ENCODE results near the gene TNFRSF8. TPM values are rescaled to one million over a fixed set of nuclear protein-coding genes. Genes with fewer than 3 reads are reported as not detected.

TNFRSF8 gene
- total and polyA plus RNA-seq, 9 of the 15 experiments (the other 6 are each of a cell fraction or from before 2014, with no cell fraction given) = 3.5 to 38.4 (median 17.1) TPM

DNA sequence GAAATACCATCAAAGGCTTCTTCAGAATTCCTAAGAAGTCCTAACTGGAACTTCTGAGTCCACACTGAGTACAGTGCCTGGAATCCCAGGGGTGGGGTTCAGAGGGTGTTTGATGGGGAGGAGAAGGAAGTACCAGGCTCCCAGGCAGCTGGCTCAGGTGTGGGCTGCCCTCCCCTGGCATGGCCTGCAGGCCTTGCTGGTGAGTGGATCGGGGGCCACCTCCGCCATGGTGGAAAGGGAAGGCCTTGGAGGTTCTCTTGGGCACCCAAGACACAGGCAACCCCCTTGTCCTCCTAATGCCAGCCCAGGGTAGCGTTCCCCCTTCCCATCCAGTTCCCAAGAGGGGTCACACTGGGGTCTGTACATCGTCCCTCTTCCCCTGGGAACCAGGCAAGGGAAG lies 76.9 kb downstream of the TNFRSF8 start:
- no peak for FAIRE-seq
- no TSS peak for BruUV-seq (replicated peaks)
- intact Hi-C loops (cut with micrococcal nuclease) (no loop called here), in situ Hi-C loops (cut with MboI) (no loop called here)
- ATAC-seq = no peak
- Histone ChIP-seq H3K4me1 (replicated peaks in 1 of 2; ENCODE audit: control insufficient read depth in 2 of 2, insufficient read depth in 2 of 2, low read length in 2 of 2) (peaks cover 10 to 40% of the 10 kb centered on the region in 2 experiments), H3K9ac (ENCODE audit: insufficient read depth in 1 of 2, low read depth in 2 of 2, low read length in 2 of 2) (peak overlapping the region in 1 of 2 experiments; percentile 10; a peak in 1 of 4 replicates), H3K27me3 (ENCODE audit: control insufficient read depth in 2 of 2, insufficient read depth in 2 of 2, low read length in 2 of 2) (no peaks in the 10 kb centered on the region), H3K4me2 (ENCODE audit: insufficient read depth, low read length) (no peak overlapping the region), H4K20me1 (replicated peaks; ENCODE audit: control insufficient read depth, insufficient read depth, low read length) (no peaks in the 10 kb centered on the region), H3K9me1 (ENCODE audit: control insufficient read depth, insufficient read depth, low read length) (no peaks in the 10 kb centered on the region), H3K4me3 (no peak overlapping the region), H2AFZ (ENCODE audit: low read depth, low read length) (no peak overlapping the region), H3K36me3 (ENCODE audit: control insufficient read depth, insufficient read depth, low read length) (peaks cover 34% of the 10 kb centered on the region; the same call in 1 of the 3 replicates), H3K79me2 (ENCODE audit: control insufficient read depth, insufficient read depth, low read length) (no peaks in the 10 kb centered on the region), H3K27ac (ENCODE audit: extremely low read depth, low read depth, low read length) (no peak overlapping the region), H3K9me3 (replicated peaks; ENCODE audit: control insufficient read depth, insufficient read depth, low read depth, low read length) (no peaks in the 10 kb centered on the region)
- ChIA-PET CTCF (ENCODE audit: low intra/inter-chr PET ratio) (no interaction called here), POLR2A (interaction anchor here (0.9 to 2.0 kb wide), 4 partner anchors 10 to 232 kb away, joined by 3 to 7 read pairs (median 3); no protein-coding TSS in a partner anchor)
- TF ChIP-seq, protein P1, sequence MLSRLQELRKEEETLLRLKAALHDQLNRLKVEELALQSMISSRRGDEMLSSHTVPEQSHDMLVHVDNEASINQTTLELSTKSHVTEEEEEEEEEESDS (CRISPR knock-in tag; IDR thresholded peaks at IDR 0.05) = no peak
- WGBS (ENCODE audit: insufficient coverage, low coverage, missing lambda C conversion rate) = 72% methylated on average over 3 of the region's 4 CpGs
- no peak for DNase-seq (ENCODE audit: extremely low read depth in 1 of 4, low spot score in 3 of 4)

DNA sequence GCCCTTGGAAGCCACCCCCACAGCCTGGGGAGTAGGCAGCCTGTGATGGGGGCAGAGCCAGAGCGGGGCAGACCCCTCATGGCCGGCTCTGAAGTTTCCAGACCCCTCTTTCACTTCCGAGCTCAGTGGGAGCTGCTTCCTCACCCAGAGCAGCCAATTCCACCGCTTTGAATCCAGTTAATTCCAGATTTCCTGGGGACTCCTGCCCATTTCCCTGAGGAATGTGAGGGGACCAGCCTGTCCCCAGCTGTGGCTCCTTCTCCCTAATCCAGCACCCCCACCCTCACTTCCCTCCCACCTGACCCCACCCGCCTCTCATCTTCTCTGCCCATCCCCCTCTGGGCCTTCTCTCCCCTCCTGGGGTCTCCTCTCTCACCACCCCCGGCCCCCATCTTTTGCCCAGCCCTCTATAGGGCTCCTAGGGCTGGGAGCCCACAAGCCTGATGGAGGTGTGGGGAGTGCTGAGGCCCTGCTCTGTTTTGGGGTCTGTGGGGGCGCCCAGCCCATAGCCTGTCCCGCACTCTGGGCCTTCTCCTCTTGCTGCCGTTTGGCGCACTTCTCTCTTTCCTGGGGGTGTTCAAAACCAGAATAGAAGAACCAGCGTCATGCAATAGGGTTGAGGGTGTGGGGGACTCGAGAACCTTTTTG lies 77.5 kb downstream of the TNFRSF8 start:
- CTCF ChIA-PET (ENCODE audit: low intra/inter-chr PET ratio) = no interaction called here
- TF ChIP-seq ZBTB7A (IDR thresholded peaks at IDR 0.05; ENCODE audit: borderline replicate concordance, control insufficient read depth, low read depth, low read length) (0 out of 2 replicates have a peak, but pooled peaks have one; percentile 11), RBFOX2 (IDR thresholded peaks at IDR 0.05; ENCODE audit: low read depth, low read length) (no peak), GABPB2 (CRISPR knock-in tag; conservative IDR thresholded peaks at IDR 0.05) (no peak), MAFG (tag; conservative IDR thresholded peaks at IDR 0.05) (no peak), CXXC5 (CRISPR knock-in tag; IDR thresholded peaks at IDR 0.05) (no peak)
- TF ChIP-seq, protein P2, sequence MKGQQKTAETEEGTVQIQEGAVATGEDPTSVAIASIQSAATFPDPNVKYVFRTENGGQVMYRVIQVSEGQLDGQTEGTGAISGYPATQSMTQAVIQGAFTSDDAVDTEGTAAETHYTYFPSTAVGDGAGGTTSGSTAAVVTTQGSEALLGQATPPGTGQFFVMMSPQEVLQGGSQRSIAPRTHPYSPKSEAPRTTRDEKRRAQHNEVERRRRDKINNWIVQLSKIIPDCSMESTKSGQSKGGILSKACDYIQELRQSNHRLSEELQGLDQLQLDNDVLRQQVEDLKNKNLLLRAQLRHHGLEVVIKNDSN (CRISPR knock-in tag; IDR thresholded peaks at IDR 0.05) = no peak
- ATAC-seq = no peak

More for the DNA sequence above, 77.5 kb downstream of the TNFRSF8 start:
- Histone ChIP-seq H3K9me3 (replicated peaks; ENCODE audit: control insufficient read depth, insufficient read depth, low read depth, low read length) (no peaks in the 10 kb centered on the region), H3K9ac (ENCODE audit: insufficient read depth in 1 of 2, low read depth in 2 of 2, low read length in 2 of 2) (0 out of 4 replicates have a peak overlapping the region, but pooled peaks of 1 of the 2 experiments have one; percentile 23), H3K4me3 (no peak overlapping the region), H3K9me1 (ENCODE audit: control insufficient read depth, insufficient read depth, low read length) (no peaks in the 10 kb centered on the region), H3K27me3 (ENCODE audit: control insufficient read depth in 2 of 2, insufficient read depth in 2 of 2, low read length in 2 of 2) (no peaks in the 10 kb centered on the region), H3K36me3 (ENCODE audit: control insufficient read depth, insufficient read depth, low read length) (peaks cover 34% of the 10 kb centered on the region; the same call in 1 of the 3 replicates), H4K20me1 (replicated peaks; ENCODE audit: control insufficient read depth, insufficient read depth, low read length) (no peaks in the 10 kb centered on the region), H2AFZ (ENCODE audit: low read depth, low read length) (no peak overlapping the region), H3K79me2 (ENCODE audit: control insufficient read depth, insufficient read depth, low read length) (no peaks in the 10 kb centered on the region), H3K4me1 (replicated peaks in 1 of 2; ENCODE audit: control insufficient read depth in 2 of 2, insufficient read depth in 2 of 2, low read length in 2 of 2) (peaks cover 10 to 40% of the 10 kb centered on the region in 2 experiments), H3K4me2 (ENCODE audit: insufficient read depth, low read length) (no peak overlapping the region), H3K27ac (ENCODE audit: extremely low read depth, low read depth, low read length) (no peak overlapping the region)
- POLR2A ChIA-PET = interaction anchor here (0.5 to 2.0 kb wide), 4 partner anchors 9 to 474 kb away, joined by 3 to 7 read pairs (median 3); no protein-coding TSS in a partner anchor
- 72% methylated on average over 10 of the region's 12 CpGs for WGBS (ENCODE audit: insufficient coverage, low coverage, missing lambda C conversion rate)
- DNase-seq (ENCODE audit: extremely low read depth in 1 of 4, low spot score in 3 of 4) = no peak
- intact Hi-C loops (cut with micrococcal nuclease) = no loop called here
- FAIRE-seq = no peak
- in situ Hi-C loops (cut with MboI) = no loop called here
- no TSS peak for BruUV-seq (replicated peaks)
